Measurements from ENCODE around the gene MSANTD3. TPM values are rescaled to one million over a fixed set of nuclear protein-coding genes. Genes with fewer than 3 reads are reported as not detected.

The MSANTD3 gene
- polyA plus RNA-seq, 1 experiment: 63.1 TPM

DNA sequence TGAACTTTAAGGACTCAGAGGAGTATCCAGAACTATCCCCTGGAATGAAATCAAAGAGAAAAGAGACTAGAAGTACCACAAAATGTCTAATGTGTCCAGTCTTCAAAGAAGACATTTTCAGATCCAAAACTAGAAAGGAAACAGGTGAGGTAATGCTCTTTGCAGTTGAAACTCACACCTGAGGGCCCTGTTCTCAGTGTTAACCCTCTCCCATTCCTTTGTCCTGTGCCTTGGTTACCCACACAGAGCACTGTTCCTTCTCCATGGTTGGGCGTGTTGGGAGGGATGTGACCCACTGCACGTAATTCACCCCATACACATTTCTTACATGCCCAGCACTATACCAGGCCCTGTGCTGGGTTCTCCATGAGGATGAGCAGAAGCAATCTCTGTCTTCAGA is 21.3 kb downstream of the MSANTD3 start:
- Histone ChIP-seq H3K4me3 (ENCODE audit: low read depth, low read length) (no peak overlapping the region), H3K9me3 (ENCODE audit: control insufficient read depth, insufficient read depth, low read length) (peaks cover 4% of the 10 kb centered on the region; the same call in 1 of the 2 replicates), H3K27me3 (ENCODE audit: control insufficient read depth, insufficient read depth, low read length) (no peaks in the 10 kb centered on the region), H3K27ac (ENCODE audit: low read depth, low read length) (no peak overlapping the region)
- TF ChIP-seq CTCF (IDR thresholded peaks at IDR 0.05; ENCODE audit: low read depth, low read length): no peak
- ChIA-PET POLR2A (interaction anchor here (0.6 kb wide), 1 partner anchor 95 kb away, joined by 3 read pairs; no protein-coding TSS in a partner anchor), CTCF (interaction anchor here (0.6 kb wide), 1 partner anchor 10 kb away, joined by 3 read pairs; no protein-coding TSS in a partner anchor)
- no peak for DNase-seq (ENCODE audit: low read depth, low spot score)

- H3K4me3 ChIP-seq (ENCODE audit: low read depth, low read length): no peak overlapping the region
- ChIA-PET CTCF (no interaction called here), POLR2A (no interaction called here)
- peaks cover 4% of the 10 kb centered on the region; the same call in 1 of the 2 replicates for H3K9me3 ChIP-seq (ENCODE audit: control insufficient read depth, insufficient read depth, low read length)
- no peak for TF ChIP-seq CTCF (IDR thresholded peaks at IDR 0.05; ENCODE audit: low read depth, low read length)
- H3K27ac ChIP-seq (ENCODE audit: low read depth, low read length): no peak overlapping the region
- DNase-seq (ENCODE audit: low read depth, low spot score): no peak
- H3K27me3 ChIP-seq (ENCODE audit: control insufficient read depth, insufficient read depth, low read length): no peaks in the 10 kb centered on the region
Observed at GRCh38 chr9:100449420-100449819, 22.5 kb downstream of the MSANTD3 start.

DNA sequence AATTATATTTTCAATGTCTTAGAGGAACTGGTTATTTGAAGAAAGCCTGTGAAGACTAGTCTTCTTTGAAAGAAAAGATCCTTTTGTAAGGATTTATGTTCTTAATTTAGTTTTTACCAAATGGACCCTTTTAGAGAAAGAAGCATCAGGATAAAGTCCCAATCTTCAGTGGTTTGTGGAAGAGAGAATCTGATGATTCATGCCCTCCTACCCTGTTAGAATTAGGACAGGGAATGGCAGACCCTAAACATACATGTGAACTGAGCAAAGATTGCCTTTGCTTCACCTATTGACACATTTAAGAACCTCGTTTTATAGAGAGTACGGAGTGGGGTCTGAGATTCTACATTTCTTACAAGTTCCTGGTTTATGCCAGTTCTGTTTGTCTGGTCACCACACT is 26.0 kb downstream of the MSANTD3 start:
- Histone ChIP-seq H3K27ac (ENCODE audit: low read depth, low read length) (no peak overlapping the region), H3K9me3 (ENCODE audit: control insufficient read depth, insufficient read depth, low read length) (peaks cover 4% of the 10 kb centered on the region; the same call in 1 of the 2 replicates), H3K4me3 (ENCODE audit: low read depth, low read length) (no peak overlapping the region), H3K27me3 (ENCODE audit: control insufficient read depth, insufficient read depth, low read length) (no peaks in the 10 kb centered on the region)
- ChIA-PET CTCF (interaction anchor here (2.3 kb wide), 1 partner anchor 16 kb away, joined by 19 read pairs; no protein-coding TSS in a partner anchor), POLR2A (no interaction called here)
- no peak for TF ChIP-seq CTCF (IDR thresholded peaks at IDR 0.05; ENCODE audit: low read depth, low read length)
- DNase-seq (ENCODE audit: low read depth, low spot score): no peak

GRCh38 chr9:100455470-100455869 is 28.5 kb downstream of the MSANTD3 start:
- Histone ChIP-seq H3K4me3 (ENCODE audit: low read depth, low read length) (no peak overlapping the region), H3K9me3 (ENCODE audit: control insufficient read depth, insufficient read depth, low read length) (peaks cover 4% of the 10 kb centered on the region; the same call in 1 of the 2 replicates), H3K27ac (ENCODE audit: low read depth, low read length) (no peak overlapping the region), H3K27me3 (ENCODE audit: control insufficient read depth, insufficient read depth, low read length) (no peaks in the 10 kb centered on the region)
- no peak for TF ChIP-seq CTCF (IDR thresholded peaks at IDR 0.05; ENCODE audit: low read depth, low read length)
- no peak for DNase-seq (ENCODE audit: low read depth, low spot score)
- POLR2A ChIA-PET: no interaction called here
- CTCF ChIA-PET: interaction anchor here (0.5 kb wide), 1 partner anchor 122 kb away, joined by 4 read pairs; no protein-coding TSS in a partner anchor

DNA sequence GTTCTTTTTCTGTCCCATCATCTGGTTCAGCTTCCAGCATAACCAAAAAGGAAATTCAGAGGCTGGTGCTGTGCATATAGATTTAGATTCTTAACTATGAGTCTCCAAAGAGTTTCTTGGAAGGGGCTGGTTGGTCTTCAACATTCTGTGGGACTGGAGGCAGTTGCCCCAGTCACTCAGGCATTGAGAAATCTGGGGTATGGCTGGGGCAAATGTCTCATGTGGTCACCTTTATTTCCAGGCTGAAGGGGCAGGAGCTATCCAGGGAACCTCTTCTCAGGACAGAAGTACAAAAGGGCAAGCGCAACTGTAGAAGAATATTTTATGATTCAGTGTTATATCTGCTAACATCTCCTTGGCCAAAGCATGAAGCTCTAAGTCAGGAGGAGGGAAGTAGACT is 30.6 kb downstream of the MSANTD3 start:
- Histone ChIP-seq H3K27ac (ENCODE audit: low read depth, low read length) (no peak overlapping the region), H3K4me3 (ENCODE audit: low read depth, low read length) (no peak overlapping the region), H3K27me3 (ENCODE audit: control insufficient read depth, insufficient read depth, low read length) (no peaks in the 10 kb centered on the region), H3K9me3 (ENCODE audit: control insufficient read depth, insufficient read depth, low read length) (peaks cover under 1% of the 10 kb centered on the region; the same call in 1 of the 2 replicates)
- CTCF ChIA-PET: no interaction called here
- DNase-seq (ENCODE audit: low read depth, low spot score): no peak
- POLR2A ChIA-PET: no interaction called here
- TF ChIP-seq CTCF (IDR thresholded peaks at IDR 0.05; ENCODE audit: low read depth, low read length): no peak
